Muscle layer of duodenum (tissue), 2 donors: ENCODE data around the gene MACO1.
A peak's percentile ranks its signal among the peaks of the same experiment; 100 is the strongest.

Experiments
- H3K27ac ChIP-seq: one replicate; pipeline ENCODE4 v1.7.0; 2013; ENCODE audit warnings: mild to moderate bottlenecking, low read length
- H3K27me3 ChIP-seq: one replicate; pipeline ENCODE4 v1.7.0; 2013; ENCODE audit warnings: low read depth, mild to moderate bottlenecking, control low read depth, low read length
- H3K36me3 ChIP-seq, 2 donors: one replicate each; pipeline ENCODE4 v1.7.0; 2013; ENCODE audit warnings: low read length in 2 of 2, control low read depth in 1 of 2, mild to moderate bottlenecking in 1 of 2; ENCODE audit not compliant: insufficient read depth in 2 of 2, control insufficient read depth in 1 of 2
- H3K4me1 ChIP-seq, 2 donors: one replicate each; pipeline ENCODE4 v1.7.0; 2013; ENCODE audit warnings: low read length in 2 of 2, mild to moderate bottlenecking in 2 of 2, control low read depth in 1 of 2, moderate library complexity in 1 of 2; ENCODE audit not compliant: insufficient read depth in 2 of 2, control insufficient read depth in 1 of 2
- H3K4me3 ChIP-seq, 2 donors: one replicate each; pipeline ENCODE4 v1.7.0; 2013; ENCODE audit warnings: low read length in 2 of 2, low read depth in 1 of 2, mild to moderate bottlenecking in 1 of 2
- H3K9me3 ChIP-seq, 2 donors: one replicate each; pipeline ENCODE4 v1.7.0; 2013; ENCODE audit warnings: low read length in 2 of 2, control low read depth in 1 of 2, mild to moderate bottlenecking in 1 of 2; ENCODE audit not compliant: control insufficient read depth in 1 of 2
- donor health status: healthy.

MACO1 gene

DNA sequence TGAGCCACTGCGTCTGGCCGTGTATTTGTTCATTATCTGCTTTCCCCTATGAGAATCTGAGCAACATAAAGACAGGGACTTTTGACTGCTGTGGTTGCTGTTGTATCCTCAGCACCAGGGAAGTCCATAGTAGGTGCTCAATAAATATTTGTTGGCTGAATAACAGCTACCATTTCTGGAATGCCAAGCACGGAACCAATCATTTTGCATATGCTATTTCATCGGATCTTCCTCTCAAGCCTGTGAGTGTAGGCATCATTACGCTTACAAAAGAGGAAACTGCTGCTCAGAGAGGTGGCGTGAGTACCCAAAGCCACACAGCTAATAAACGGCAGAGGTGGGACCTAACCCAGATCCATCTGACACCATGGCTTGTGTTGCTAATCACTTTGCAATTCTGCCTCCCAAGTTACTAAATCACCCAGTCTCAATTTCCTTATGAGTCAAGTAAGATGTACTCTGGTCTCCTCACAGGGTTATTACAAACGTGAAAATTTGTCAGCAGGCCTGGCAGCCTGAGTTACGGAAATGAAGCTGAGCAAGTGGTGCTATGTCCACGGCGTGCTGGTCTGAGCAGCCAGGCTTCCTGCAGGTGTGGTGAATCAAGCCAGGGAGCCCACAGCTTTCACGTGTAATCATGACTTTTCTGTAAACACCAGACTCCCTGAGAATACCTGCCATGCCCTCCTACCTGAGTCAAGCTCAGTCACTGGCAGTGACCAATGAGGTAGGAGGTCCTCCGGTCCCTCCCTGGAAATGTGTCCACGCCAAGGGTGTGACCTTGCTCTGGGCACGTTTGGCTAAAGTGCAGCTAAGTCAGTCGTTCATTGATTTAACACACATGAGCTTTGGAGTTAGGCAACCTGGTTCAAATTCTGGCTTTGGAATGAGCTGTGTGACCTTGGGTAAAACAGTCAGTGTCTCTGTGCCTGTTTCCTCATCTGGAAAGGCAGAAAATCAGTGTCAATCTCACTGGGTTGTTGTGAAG is 5.3 kb upstream of the MACO1 start:
- H3K4me3 ChIP-seq: no peak overlapping the region

DNA sequence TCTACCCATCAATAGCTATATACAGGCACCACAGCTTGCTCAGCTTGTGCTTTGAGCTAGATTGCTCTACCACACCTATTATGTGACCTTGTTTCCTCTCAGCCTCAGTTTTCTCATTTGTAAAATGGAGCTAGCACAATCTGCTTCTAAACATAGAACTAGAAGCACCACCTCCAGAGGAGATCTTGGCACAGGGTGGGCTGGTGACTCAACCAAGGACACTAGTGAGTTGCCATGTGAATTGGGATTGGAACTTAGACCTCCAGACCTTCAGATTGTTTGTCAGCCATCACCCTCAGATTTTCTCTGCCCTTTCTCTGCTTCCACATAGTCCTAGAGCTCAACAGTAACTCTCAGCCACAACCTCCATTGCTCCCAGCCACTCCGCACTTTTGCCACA is 3.0 kb upstream of the MACO1 start:
- no peaks in the 10 kb centered on the region for H3K36me3 ChIP-seq
- peaks cover 5 to 11% of the 10 kb centered on the region in 2 donors for H3K4me1 ChIP-seq
- no peaks in the 10 kb centered on the region for H3K9me3 ChIP-seq
- H3K27me3 ChIP-seq: no peaks in the 10 kb centered on the region
- H3K4me3 ChIP-seq: no peak overlapping the region
- H3K27ac ChIP-seq: no peak overlapping the region

More for the DNA sequence above, 5.3 kb upstream of the MACO1 start:
- Histone ChIP-seq H3K9me3 (no peaks in the 10 kb centered on the region), H3K27ac (no peak overlapping the region), H3K36me3 (no peaks in the 10 kb centered on the region), H3K4me1 (no peaks in the 10 kb centered on the region), H3K27me3 (no peaks in the 10 kb centered on the region)

DNA sequence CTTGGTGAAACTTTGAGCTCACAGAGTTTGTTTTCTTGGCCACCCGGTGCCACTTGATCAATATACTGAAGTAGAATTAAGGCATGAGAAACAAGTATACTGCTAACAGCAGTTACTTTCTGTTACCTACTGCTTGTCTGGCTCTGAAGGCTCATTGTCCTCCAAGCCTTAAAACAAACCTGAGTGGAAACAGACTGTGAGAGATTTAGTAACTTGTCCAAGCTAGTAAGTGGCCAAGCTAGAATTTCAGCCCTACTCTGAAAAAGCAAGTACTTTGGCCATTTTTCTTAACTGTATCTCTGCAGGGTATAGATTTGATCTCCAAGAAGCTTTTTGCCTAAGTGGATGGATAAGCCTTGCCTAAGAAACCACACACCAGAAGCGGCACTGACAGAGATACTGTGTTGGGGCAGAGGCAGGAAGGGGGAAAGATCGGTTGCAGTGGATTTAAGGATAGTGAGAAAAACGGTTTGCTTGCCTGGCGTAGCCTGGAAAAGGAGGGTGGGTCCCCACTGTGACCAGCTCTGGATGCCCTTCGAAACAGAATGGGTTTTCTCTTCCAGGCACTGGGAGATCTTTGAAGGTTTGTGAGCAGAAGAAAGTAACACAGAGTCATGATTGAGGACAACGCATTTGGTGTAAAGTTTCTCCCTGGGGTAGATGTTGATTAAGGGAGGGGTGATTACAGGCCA is 2.1 kb upstream of the MACO1 start:
- peaks cover 14 to 15% of the 10 kb centered on the region in 2 donors for H3K4me1 ChIP-seq
- H3K36me3 ChIP-seq: no peaks in the 10 kb centered on the region
- H3K9me3 ChIP-seq: no peaks in the 10 kb centered on the region
- no peak overlapping the region for H3K27ac ChIP-seq
- H3K27me3 ChIP-seq: no peaks in the 10 kb centered on the region
- H3K4me3 ChIP-seq: no peak overlapping the region

- H3K9me3 ChIP-seq: no peaks in the 10 kb centered on the region
- peaks cover 37 to 38% of the 10 kb centered on the region in 2 donors for H3K4me1 ChIP-seq
- no peaks in the 10 kb centered on the region for H3K27me3 ChIP-seq
- no peaks in the 10 kb centered on the region for H3K36me3 ChIP-seq
- peak overlapping the region; percentile 71 to 78 for H3K4me3 ChIP-seq
- peak overlapping the region; percentile 76 for H3K27ac ChIP-seq
Measured at GRCh38 chr1:25430967-25431881, 527 bp downstream of the MACO1 start.

DNA sequence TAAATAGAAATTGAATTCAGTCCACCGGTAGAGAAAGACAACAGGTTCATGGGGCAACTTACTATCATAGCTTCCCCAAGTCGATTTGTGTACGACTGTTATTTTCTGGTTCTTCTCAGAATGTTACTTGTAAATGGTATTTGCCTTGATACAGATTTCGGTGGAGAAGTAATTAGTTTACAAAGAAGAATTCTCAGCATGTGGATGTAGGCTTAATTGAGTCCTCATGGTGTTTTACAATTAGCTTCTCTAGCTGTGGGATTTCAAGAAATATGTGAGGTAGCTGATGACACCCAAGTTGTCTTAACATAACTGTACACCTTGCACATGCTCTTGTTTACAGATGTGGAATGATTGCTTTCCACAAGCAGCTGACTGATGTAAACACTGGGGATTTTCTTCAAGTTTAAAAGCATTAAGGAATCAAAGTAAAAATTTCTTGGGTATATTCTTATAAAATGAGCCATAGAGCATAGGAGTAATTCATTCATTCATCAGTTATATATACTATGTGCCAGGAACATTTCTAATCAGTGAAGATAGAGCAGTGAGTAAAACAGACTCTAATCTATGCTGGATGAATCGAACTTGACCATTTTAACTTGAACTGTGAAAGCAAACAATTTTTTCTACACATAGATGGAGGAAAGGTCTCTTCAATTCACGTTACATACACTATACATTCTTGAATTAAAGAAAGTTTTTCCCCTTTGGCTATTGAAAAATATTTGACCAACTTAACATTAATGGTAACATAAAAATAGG is 1.4 kb downstream of the MACO1 start:
- H3K4me3 ChIP-seq: peak overlapping the region; percentile 71 to 78
- H3K4me1 ChIP-seq: peaks cover 40 to 45% of the 10 kb centered on the region in 2 donors

DNA sequence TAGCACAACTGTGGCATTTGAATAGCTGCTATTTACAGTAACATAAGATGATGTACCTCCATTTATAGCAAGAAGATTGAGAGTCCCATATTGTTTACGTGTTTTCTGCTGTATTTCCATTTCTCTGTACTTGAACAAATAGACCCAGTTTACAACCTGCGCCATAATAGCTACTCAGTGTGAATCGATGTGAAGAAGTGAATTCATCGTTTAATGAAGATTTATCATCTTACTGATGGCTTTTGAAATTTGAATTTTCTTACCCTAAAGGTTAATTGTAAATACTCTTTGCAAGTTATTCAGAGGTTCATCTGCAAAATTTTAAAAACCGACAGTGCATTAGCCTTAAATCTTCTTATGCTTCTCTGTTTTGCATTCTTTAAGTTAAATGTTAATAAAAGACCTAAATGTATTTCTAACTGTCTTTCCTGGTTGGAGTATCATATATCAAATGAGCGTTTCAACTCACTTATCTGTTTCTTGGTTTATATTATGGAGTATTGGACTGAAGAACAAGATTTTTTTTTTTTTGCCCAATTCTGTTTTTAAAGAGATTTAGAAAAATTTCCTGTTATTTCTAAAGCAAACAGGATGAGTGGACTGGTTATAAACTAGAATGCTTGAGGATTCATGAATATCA is 2.2 kb downstream of the MACO1 start:
- H3K9me3 ChIP-seq: no peaks in the 10 kb centered on the region
- H3K36me3 ChIP-seq: no peaks in the 10 kb centered on the region
- no peak overlapping the region for H3K27ac ChIP-seq
- peaks cover 40 to 45% of the 10 kb centered on the region in 2 donors for H3K4me1 ChIP-seq
- H3K27me3 ChIP-seq: no peaks in the 10 kb centered on the region
- peak overlapping the region; percentile 71 to 78 for H3K4me3 ChIP-seq

More for the DNA sequence above, 1.4 kb downstream of the MACO1 start:
- peak overlapping the region; percentile 76 for H3K27ac ChIP-seq
- no peaks in the 10 kb centered on the region for H3K9me3 ChIP-seq
- H3K36me3 ChIP-seq: no peaks in the 10 kb centered on the region
- H3K27me3 ChIP-seq: no peaks in the 10 kb centered on the region

DNA sequence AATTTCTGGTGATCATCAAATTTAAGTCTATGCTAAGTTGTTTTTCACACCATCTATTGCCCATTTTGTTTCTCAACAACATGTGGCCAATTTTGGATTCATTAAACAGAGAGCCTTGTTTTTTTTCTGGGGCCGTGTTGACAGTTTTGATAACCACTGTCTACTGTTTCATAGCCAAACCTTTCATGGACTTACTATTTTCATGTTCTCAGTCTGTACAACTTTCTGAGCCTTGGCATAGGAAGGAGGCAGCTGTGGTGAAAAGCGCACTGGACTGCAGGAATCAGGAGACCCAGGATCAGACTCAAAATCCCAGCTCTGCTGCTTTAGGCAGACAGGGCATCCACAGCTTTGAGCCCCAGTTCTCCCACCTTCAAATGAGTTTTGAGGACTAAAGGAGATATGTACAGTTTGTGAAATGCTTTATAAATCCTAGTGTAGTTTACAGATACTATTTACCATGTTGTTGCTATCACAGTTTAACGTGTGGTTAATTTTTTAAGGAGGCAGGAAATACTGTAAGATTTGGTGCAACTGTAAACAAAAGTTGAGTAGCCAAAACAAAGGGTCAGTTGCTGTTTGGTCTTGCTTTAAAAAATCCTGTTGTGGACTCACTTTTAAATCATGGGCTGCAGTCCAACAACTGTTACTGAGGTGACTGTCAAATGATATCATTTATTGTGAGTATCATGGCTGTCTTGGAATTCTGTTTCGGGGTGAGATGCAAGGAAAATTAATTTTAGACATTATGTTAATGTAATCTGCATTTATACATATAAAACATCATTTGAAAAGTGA is 2.9 kb downstream of the MACO1 start:
- H3K4me3 ChIP-seq: peak overlapping the region in 1 of 2 donors; percentile 19
- H3K27me3 ChIP-seq: no peaks in the 10 kb centered on the region
- peak overlapping the region; percentile 19 for H3K27ac ChIP-seq
- H3K36me3 ChIP-seq: no peaks in the 10 kb centered on the region
- H3K9me3 ChIP-seq: no peaks in the 10 kb centered on the region
- H3K4me1 ChIP-seq: peaks cover 40 to 45% of the 10 kb centered on the region in 2 donors

- Histone ChIP-seq H3K4me1 (peaks cover 40 to 45% of the 10 kb centered on the region in 2 donors), H3K9me3 (no peaks in the 10 kb centered on the region), H3K4me3 (peak overlapping the region in 1 of 2 donors; percentile 9), H3K27ac (peak overlapping the region; percentile 10), H3K36me3 (no peaks in the 10 kb centered on the region), H3K27me3 (no peaks in the 10 kb centered on the region)
Measured at GRCh38 chr1:25435397-25436108, 4.9 kb downstream of the MACO1 start.

GRCh38 chr1:25437672-25438071 is 7.0 kb downstream of the MACO1 start:
- no peak overlapping the region for H3K27ac ChIP-seq
- no peaks in the 10 kb centered on the region for H3K27me3 ChIP-seq
- H3K4me3 ChIP-seq: no peak overlapping the region
- peaks cover 29 to 48% of the 10 kb centered on the region in 2 donors for H3K4me1 ChIP-seq
- H3K9me3 ChIP-seq: no peaks in the 10 kb centered on the region
- no peaks in the 10 kb centered on the region for H3K36me3 ChIP-seq
